CD14-positive monocyte (primary cell): ENCODE data around the gene FGFBP1. TPM values are rescaled to one million over a fixed set of nuclear protein-coding genes. Genes with fewer than 3 reads are reported as not detected.

Experiments used
- DNase-seq, 3 donors: peaks; one replicate each; pipeline ENCODE4 v3.0.0-alpha.2; 2011 to 2022
- H2AFZ ChIP-seq: 2 replicates; pipeline ENCODE4 v1.6.0; 2012; ENCODE audit warnings: mild to moderate bottlenecking, low read depth, low read length, inconsistent platforms; ENCODE audit not compliant: insufficient read depth, poor library complexity, severe bottlenecking
- H3K27ac ChIP-seq, 2 donors: 1 replicate in 1 of 2; 2 replicates in 1 of 2; pipeline ENCODE4 v1.5.1; 2012 to 2013; ENCODE audit warnings: low read length in 2 of 2, control low read depth in 1 of 2, inconsistent platforms in 1 of 2, low read depth in 1 of 2, mild to moderate bottlenecking in 1 of 2
- H3K27me3 ChIP-seq, 2 donors: one replicate each; pipeline versions ENCODE4 v1.6.0 to v1.6.1; 2011 to 2013; ENCODE audit warnings: low read length in 2 of 2; ENCODE audit not compliant: control insufficient read depth in 2 of 2, insufficient read depth in 2 of 2
- H3K36me3 ChIP-seq, 2 donors: replicated peaks in 1 of 2; 1 replicate in 1 of 2; 2 replicates in 1 of 2; pipeline versions ENCODE4 v1.5.1 to v1.6.1; 2012 to 2013; ENCODE audit warnings: low read length in 2 of 2, control low read depth in 1 of 2, inconsistent platforms in 1 of 2, mild to moderate bottlenecking in 1 of 2; ENCODE audit not compliant: insufficient read depth in 2 of 2, control insufficient read depth in 1 of 2
- H3K4me1 ChIP-seq, 2 donors: 1 replicate in 1 of 2; 2 replicates in 1 of 2; pipeline versions ENCODE4 v1.5.1 to v1.6.1; 2012 to 2013; ENCODE audit warnings: low read length in 2 of 2, control low read depth in 1 of 2, inconsistent platforms in 1 of 2, mild to moderate bottlenecking in 1 of 2, moderate library complexity in 1 of 2; ENCODE audit not compliant: insufficient read depth in 2 of 2, control insufficient read depth in 1 of 2
- H3K4me2 ChIP-seq: replicated peaks from 2 replicates; pipeline ENCODE3; 2012; ENCODE audit warnings: low read length, moderate library complexity, mild to moderate bottlenecking; ENCODE audit not compliant: poor library complexity, severe bottlenecking; ENCODE audit errors: extremely low read depth
- H3K4me3 ChIP-seq, 3 experiments: fragments of 200-600 bp in 1 of 3; sonication (generic) in 1 of 3; replicated peaks in 1 of 3; 1 replicate in 2 of 3; 2 replicates in 1 of 3; pipeline ENCODE4 v1.5.1; 2011 to 2013; ENCODE audit warnings: low read length in 3 of 3, mild to moderate bottlenecking in 3 of 3, control low read depth in 2 of 3, low read depth in 2 of 3, inconsistent platforms in 1 of 3, moderate library complexity in 1 of 3
- H3K79me2 ChIP-seq: 2 replicates; pipeline ENCODE4 v1.6.0; 2012; ENCODE audit warnings: mild to moderate bottlenecking, control low read depth, inconsistent platforms, low read length, moderate library complexity; ENCODE audit not compliant: insufficient read depth
- H3K9ac ChIP-seq: 2 replicates; pipeline ENCODE4 v1.6.0; 2017; ENCODE audit warnings: low read length, mild to moderate bottlenecking; ENCODE audit not compliant: insufficient read depth, poor library complexity, severe bottlenecking
- H3K9me3 ChIP-seq, 2 donors: replicated peaks in 1 of 2; 1 replicate in 1 of 2; 2 replicates in 1 of 2; pipeline versions ENCODE4 v1.5.1 to v1.6.1; 2012 to 2013; ENCODE audit warnings: low read length in 2 of 2, control low read depth in 1 of 2; ENCODE audit not compliant: control insufficient read depth in 1 of 2, insufficient read depth in 1 of 2
- H4K20me1 ChIP-seq: 2 replicates; pipeline ENCODE4 v1.6.0; 2012; ENCODE audit warnings: mild to moderate bottlenecking, low read length, control low read depth, moderate library complexity; ENCODE audit not compliant: insufficient read depth
- H3K27ac Mint-ChIP-seq, 7 donors: one replicate each; pipeline ENCODE4 v1.8.0; 2020; ENCODE audit warnings: mild to moderate bottlenecking in 7 of 7, mixed read lengths in 7 of 7, moderate library complexity in 6 of 7, inconsistent platforms in 2 of 7
- H3K27me3 Mint-ChIP-seq, 3 donors: one replicate each; pipeline ENCODE4 v1.8.0; 2021 to 2022; ENCODE audit warnings: low read depth in 3 of 3, mild to moderate bottlenecking in 3 of 3, mixed read lengths in 3 of 3, moderate library complexity in 3 of 3, inconsistent platforms in 1 of 3
- H3K36me3 Mint-ChIP-seq, 2 donors: one replicate each; pipeline ENCODE4 v1.8.0; 2020; ENCODE audit warnings: mixed read lengths in 2 of 2, inconsistent platforms in 1 of 2, mild to moderate bottlenecking in 1 of 2
- H3K4me1 Mint-ChIP-seq: one replicate; pipeline ENCODE4 v1.8.0; 2020; ENCODE audit warnings: mild to moderate bottlenecking, mixed read lengths
- H3K4me3 Mint-ChIP-seq, 2 donors: one replicate each; pipeline ENCODE4 v1.8.0; 2020; ENCODE audit warnings: mild to moderate bottlenecking in 2 of 2, mixed read lengths in 2 of 2, moderate library complexity in 1 of 2
- H3K9me3 Mint-ChIP-seq, 7 donors: one replicate each; pipeline ENCODE4 v1.8.0; 2020 to 2022; ENCODE audit warnings: mixed read lengths in 7 of 7, mild to moderate bottlenecking in 6 of 7, moderate library complexity in 6 of 7, inconsistent platforms in 2 of 7
- WGBS: methylation state at CpG from one replicate; pipeline ENCODE4 v1.1.5; 2013; ENCODE audit warnings: missing lambda C conversion rate; ENCODE audit not compliant: insufficient coverage; 5-methylcytosine and 5-hydroxymethylcytosine counted together
- intact Hi-C, 2 donors: fragments of 100-400 bp; cut with micrococcal nuclease; formaldehyde crosslinking; loops; one replicate each; pipeline versions ENCODE4 v1.15.0 to v1.15.1; 2023
- polyA plus RNA-seq, 3 donors: library from polyadenylated mRNA; depleted of rRNA in 1 of 3; unstranded in 2 of 3; stranded (reverse) in 1 of 3; fragments of 300-500 nt in 2 of 3; fragments of >200 nt in 1 of 3; fragmentation: Illumina TruSeq in 2 of 3; gene quantifications; 1 replicate in 2 of 3; 2 replicates in 1 of 3; pipeline ENCODE4 v1.2.3, GENCODE V29; 2012 to 2021
- TF ChIP-seq, protein P1 (sequence below): fragments of 200-600 bp; IDR thresholded peaks from one replicate; pipeline ENCODE4 v1.8.0; 2022; ENCODE audit warnings: antibody characterized with exemption, mild to moderate bottlenecking

Gene FGFBP1
- polyA plus RNA-seq, 3 donors: not detected

DNA sequence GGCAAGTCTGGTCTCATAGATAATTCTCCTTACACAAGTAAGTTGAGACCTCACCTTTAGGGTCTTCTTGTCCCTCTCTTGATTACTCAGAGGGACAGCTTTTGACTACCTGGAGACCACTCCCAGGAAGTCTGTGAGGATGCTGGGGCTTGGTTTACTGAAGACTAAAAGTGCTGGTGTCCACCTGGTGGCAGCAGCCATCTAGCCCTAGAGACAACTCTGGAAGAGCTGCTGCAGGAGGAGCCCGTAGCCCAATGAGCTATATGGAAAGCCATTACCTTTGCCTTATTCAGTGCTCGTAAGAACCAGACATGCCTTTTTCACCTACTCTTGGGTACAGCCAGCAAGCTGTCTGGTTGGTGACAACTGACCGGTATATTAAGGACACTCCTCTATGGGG lies 17.1 kb upstream of the FGFBP1 start:
- Mint-ChIP-seq H3K27me3 (peaks cover 0 to 4% (median 3%) of the 10 kb centered on the region in 3 donors), H3K4me1 (peaks cover 4% of the 10 kb centered on the region), H3K4me3 (no peak overlapping the region), H3K9me3 (peaks cover 5 to 9% (median 6%) of the 10 kb centered on the region in 7 donors), H3K36me3 (no peaks in the 10 kb centered on the region), H3K27ac (no peak overlapping the region)
- Histone ChIP-seq H3K36me3 (no peaks in the 10 kb centered on the region), H3K9ac (no peak overlapping the region), H3K4me2 (no peak overlapping the region), H2AFZ (no peak overlapping the region), H3K27me3 (no peaks in the 10 kb centered on the region), H3K79me2 (no peaks in the 10 kb centered on the region), H3K4me1 (no peaks in the 10 kb centered on the region), H3K9me3 (no peaks in the 10 kb centered on the region), H3K4me3 (no peak overlapping the region), H4K20me1 (no peaks in the 10 kb centered on the region), H3K27ac (no peak overlapping the region)
- DNase-seq: no peak
- WGBS: 100% methylated on average over 1 of the region's 3 CpGs
- TF ChIP-seq, protein P1, sequence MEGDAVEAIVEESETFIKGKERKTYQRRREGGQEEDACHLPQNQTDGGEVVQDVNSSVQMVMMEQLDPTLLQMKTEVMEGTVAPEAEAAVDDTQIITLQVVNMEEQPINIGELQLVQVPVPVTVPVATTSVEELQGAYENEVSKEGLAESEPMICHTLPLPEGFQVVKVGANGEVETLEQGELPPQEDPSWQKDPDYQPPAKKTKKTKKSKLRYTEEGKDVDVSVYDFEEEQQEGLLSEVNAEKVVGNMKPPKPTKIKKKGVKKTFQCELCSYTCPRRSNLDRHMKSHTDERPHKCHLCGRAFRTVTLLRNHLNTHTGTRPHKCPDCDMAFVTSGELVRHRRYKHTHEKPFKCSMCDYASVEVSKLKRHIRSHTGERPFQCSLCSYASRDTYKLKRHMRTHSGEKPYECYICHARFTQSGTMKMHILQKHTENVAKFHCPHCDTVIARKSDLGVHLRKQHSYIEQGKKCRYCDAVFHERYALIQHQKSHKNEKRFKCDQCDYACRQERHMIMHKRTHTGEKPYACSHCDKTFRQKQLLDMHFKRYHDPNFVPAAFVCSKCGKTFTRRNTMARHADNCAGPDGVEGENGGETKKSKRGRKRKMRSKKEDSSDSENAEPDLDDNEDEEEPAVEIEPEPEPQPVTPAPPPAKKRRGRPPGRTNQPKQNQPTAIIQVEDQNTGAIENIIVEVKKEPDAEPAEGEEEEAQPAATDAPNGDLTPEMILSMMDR: no peak
- intact Hi-C loops: loop anchor here (1.0 to 5.0 kb wide), 4 partner anchors 47 to 148 kb away; no protein-coding TSS in a partner anchor

DNA sequence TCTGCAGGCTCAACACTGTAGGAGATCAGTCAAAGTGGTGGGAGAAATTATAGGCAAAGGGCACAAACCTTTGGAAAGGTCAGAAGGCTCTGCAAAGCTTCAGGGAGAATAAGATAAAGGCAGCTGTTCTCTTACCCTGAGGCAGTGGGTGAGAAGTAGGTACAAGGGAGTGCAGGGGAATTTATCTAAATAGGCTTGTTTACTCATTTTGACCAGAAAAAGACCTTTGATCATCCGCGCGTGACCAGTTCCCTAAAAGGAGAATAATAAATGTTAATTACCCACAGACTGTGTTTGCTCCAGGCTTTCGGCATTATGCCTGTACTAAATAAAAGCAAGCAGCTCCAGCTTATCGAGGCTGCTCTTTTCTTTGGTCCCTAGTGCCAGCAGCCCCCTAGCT lies 15.1 kb upstream of the FGFBP1 start:
- intact Hi-C loops: no loop called here
- Histone ChIP-seq H3K4me1 (no peaks in the 10 kb centered on the region), H4K20me1 (no peaks in the 10 kb centered on the region), H3K9me3 (no peaks in the 10 kb centered on the region), H3K4me3 (no peak overlapping the region), H3K36me3 (no peaks in the 10 kb centered on the region), H3K4me2 (no peak overlapping the region), H3K27ac (no peak overlapping the region), H3K79me2 (no peaks in the 10 kb centered on the region), H3K27me3 (no peaks in the 10 kb centered on the region), H3K9ac (no peak overlapping the region), H2AFZ (no peak overlapping the region)
- H3K27me3 Mint-ChIP-seq: peaks cover 0 to 5% (median 3%) of the 10 kb centered on the region in 3 donors
- H3K4me1 Mint-ChIP-seq: peaks cover 4% of the 10 kb centered on the region
- no peak overlapping the region for H3K4me3 Mint-ChIP-seq
- TF ChIP-seq, protein P1: no peak
- 90% methylated on average over 4 of the region's 5 CpGs for WGBS
- H3K36me3 Mint-ChIP-seq: no peaks in the 10 kb centered on the region
- H3K27ac Mint-ChIP-seq: no peak overlapping the region
- H3K9me3 Mint-ChIP-seq: peaks cover 5 to 9% (median 6%) of the 10 kb centered on the region in 7 donors
- DNase-seq: no peak
